ACHN (cell line): ENCODE results near the gene CSNK2A2.

Experiments used
- DNase-seq: peaks from one replicate; pipeline ENCODE4 v3.0.0-alpha.2; 2015
- in situ Hi-C: cut with HindIII; loops from 2 replicates; pipeline ENCODE4 v1.10.0; 2017; ENCODE audit warnings: low sequenced_read_pairs, low pct_ligation_motif_present, low pct_unique_long_range_greater_than_20kb

The CSNK2A2 gene

GRCh38 chr16:58155839-58156238 is 42.1 kb downstream of the CSNK2A2 start:
- DNase-seq, result no peak
- in situ Hi-C loops, result no loop called here

- DNase-seq, result no peak
- in situ Hi-C loops, result no loop called here
These were observed 43.6 kb downstream of the CSNK2A2 start for GRCh38 chr16:58154345-58154744.

GRCh38 chr16:58152246-58152868 is 45.5 kb downstream of the CSNK2A2 start:
- in situ Hi-C loops, result no loop called here
- DNase-seq, result no peak

GRCh38 chr16:58148526-58148925 is 49.4 kb downstream of the CSNK2A2 start:
- DNase-seq, result no peak
- in situ Hi-C loops, result no loop called here

GRCh38 chr16:58148099-58148498 is 49.8 kb downstream of the CSNK2A2 start:
- DNase-seq, result no peak
- in situ Hi-C loops, result no loop called here

GRCh38 chr16:58138852-58139251 is 59.1 kb downstream of the CSNK2A2 start:
- in situ Hi-C loops, result no loop called here
- no peak for DNase-seq

GRCh38 chr16:58137581-58137980 is 60.3 kb downstream of the CSNK2A2 start:
- in situ Hi-C loops, result no loop called here
- DNase-seq, result no peak

GRCh38 chr16:58129097-58129936 is 68.6 kb downstream of the CSNK2A2 start, which contains the start of gene CFAP20:
CFAP20 (minus strand) TSS chr16:58129381; CDS start chr16:58129115, 266 bp downstream.
- peak; percentile 100 for DNase-seq
- in situ Hi-C loops, result loop anchor here (10.0 kb wide), 1 partner anchor 105 kb away; the partner anchor contains the start of gene MMP15

- in situ Hi-C loops, result loop anchor here (10.0 kb wide), 1 partner anchor 104 kb away; the partner anchor contains the start of gene MMP15
- DNase-seq, result peak; percentile 21
These were observed 69.2 kb downstream of the CSNK2A2 start for GRCh38 chr16:58128711-58129096.

GRCh38 chr16:58128181-58128631 is 69.7 kb downstream of the CSNK2A2 start:
- in situ Hi-C loops, result loop anchor here (10.0 kb wide), 1 partner anchor 103 kb away; the partner anchor contains the start of gene MMP15
- no peak for DNase-seq

- in situ Hi-C loops, result loop anchor here (10.0 kb wide), 1 partner anchor 103 kb away; the partner anchor contains the start of gene MMP15
- DNase-seq, result no peak
These were observed 70.3 kb downstream of the CSNK2A2 start for GRCh38 chr16:58127634-58128033.

GRCh38 chr16:58127033-58127556 is 70.8 kb downstream of the CSNK2A2 start:
- in situ Hi-C loops, result loop anchor here (10.0 kb wide), 1 partner anchor 102 kb away; the partner anchor contains the start of gene MMP15
- no peak for DNase-seq

- in situ Hi-C loops, result loop anchor here (10.0 kb wide), 1 partner anchor 102 kb away; the partner anchor contains the start of gene MMP15
- DNase-seq, result no peak
These were observed 71.4 kb downstream of the CSNK2A2 start for GRCh38 chr16:58126451-58126961.

- in situ Hi-C loops, result loop anchor here (10.0 kb wide), 1 partner anchor 101 kb away; the partner anchor contains the start of gene MMP15
These were observed 72.0 kb downstream of the CSNK2A2 start for GRCh38 chr16:58125781-58126335.

GRCh38 chr16:58125041-58125440 is 72.9 kb downstream of the CSNK2A2 start:
- DNase-seq, result no peak
- in situ Hi-C loops, result loop anchor here (10.0 kb wide), 1 partner anchor 100 kb away; the partner anchor contains the start of gene MMP15

More at GRCh38 chr16:58125781-58126335, 72.0 kb downstream of the CSNK2A2 start:
- no peak for DNase-seq

- DNase-seq, result no peak
- in situ Hi-C loops, result loop anchor here (10.0 kb wide), 1 partner anchor 100 kb away; the partner anchor contains the start of gene MMP15
These were observed 73.3 kb downstream of the CSNK2A2 start for GRCh38 chr16:58124601-58124915.

- DNase-seq, result no peak
- in situ Hi-C loops, result loop anchor here (10.0 kb wide), 1 partner anchor 99 kb away; the partner anchor contains the start of gene MMP15
These were observed 73.9 kb downstream of the CSNK2A2 start for GRCh38 chr16:58123896-58124600.

GRCh38 chr16:58121132-58121531 is 76.8 kb downstream of the CSNK2A2 start:
- in situ Hi-C loops, result loop anchor here (10.0 kb wide), 1 partner anchor 96 kb away; the partner anchor contains the start of gene MMP15
- no peak for DNase-seq
